Stimulated activated CD8-positive, alpha-beta memory T cell treated with anti-CD3 and anti-CD28 coated beads, Interleukin-4, amount 100 ng/mL, for 48 hours (primary cell): ENCODE data around the gene GFER.

ENCODE experiments used
- DNase-seq: peaks from one replicate; pipeline ENCODE4 v3.0.0-alpha.2; 2020

Gene GFER

DNA sequence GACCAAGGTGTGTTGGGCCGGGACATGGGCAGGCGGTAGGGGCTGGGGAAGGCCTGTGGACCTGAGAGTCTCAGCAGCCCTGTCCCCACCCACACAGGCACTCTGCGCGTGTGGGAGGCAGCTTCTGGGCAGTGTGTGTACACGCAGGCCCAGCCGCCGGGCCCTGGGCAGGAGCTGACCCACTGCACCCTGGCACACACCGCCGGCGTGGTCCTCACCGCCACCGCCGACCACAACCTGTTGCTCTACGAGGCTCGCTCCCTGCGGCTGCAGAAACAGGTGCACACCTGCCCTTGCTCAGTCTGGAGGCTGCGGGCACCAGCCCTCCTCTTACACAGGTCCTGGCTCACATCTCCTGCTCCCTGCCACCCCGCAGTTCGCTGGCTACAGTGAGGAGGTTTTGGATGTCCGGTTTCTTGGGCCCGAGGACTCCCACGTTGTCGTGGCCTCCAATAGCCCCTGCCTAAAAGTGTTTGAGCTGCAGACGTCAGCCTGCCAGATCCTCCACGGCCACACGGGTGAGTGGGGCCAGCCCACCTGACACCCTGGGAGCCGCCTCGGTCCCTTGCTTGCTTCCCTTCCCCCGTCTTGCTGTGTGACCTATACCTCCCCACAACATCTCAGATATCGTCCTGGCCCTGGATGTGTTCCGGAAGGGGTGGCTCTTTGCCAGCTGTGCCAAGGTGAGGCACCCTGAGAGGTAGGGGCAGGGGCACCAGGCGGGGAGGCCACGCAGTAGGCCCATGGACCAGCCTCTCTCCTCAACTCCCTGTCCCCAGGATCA lies 8.4 kb upstream of the GFER start:
- DNase-seq, result no peak

GRCh38 chr16:1976216-1976520 lies 7.8 kb upstream of the GFER start:
- no peak for DNase-seq

DNA sequence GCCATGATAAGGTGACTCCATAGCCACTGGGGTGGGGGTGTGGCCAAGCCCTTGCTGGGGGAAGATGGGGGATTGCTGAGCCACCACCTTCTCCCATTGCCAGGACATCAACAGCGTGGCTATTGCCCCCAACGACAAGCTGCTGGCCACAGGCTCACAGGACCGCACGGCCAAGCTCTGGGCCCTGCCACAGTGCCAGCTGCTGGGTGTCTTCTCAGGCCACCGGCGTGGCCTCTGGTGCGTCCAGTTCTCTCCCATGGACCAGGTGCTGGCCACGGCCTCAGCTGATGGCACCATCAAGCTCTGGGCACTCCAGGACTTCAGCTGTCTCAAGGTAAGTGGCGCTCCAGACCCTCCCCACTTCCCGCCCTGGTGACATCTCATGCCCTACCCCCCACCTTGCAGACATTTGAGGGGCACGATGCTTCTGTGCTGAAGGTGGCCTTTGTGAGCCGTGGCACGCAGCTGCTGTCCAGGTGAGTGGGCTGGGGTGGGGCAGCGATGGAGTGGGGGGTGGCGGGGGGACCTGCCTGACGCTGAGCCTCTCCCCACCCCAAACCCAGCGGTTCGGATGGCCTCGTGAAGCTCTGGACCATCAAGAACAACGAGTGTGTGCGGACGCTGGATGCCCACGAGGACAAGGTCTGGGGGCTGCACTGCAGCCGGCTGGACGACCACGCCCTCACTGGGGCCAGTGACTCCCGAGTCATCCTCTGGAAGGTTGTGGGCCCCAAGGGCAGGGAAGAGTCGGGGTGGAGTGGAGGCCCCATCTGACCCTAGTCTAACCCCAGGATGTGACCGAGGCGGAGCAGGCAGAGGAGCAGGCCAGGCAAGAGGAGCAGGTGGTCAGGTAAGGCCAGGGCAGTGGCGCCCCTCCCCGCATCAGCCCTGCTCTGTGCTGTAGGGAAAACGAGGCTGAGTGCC lies 6.8 kb upstream of the GFER start:
- no peak for DNase-seq

GRCh38 chr16:1977875-1978268 lies 6.1 kb upstream of the GFER start:
- DNase-seq, result no peak

GRCh38 chr16:1978476-1979120 lies 5.4 kb upstream of the GFER start:
- no peak for DNase-seq

- peak; percentile 45 for DNase-seq
Observed at GRCh38 chr16:1979271-1980029, 4.5 kb upstream of the GFER start.

- DNase-seq, result no peak
Observed at GRCh38 chr16:1980030-1980769, 3.8 kb upstream of the GFER start.

- no peak for DNase-seq
Observed at GRCh38 chr16:1980770-1981087, 3.3 kb upstream of the GFER start.

DNA sequence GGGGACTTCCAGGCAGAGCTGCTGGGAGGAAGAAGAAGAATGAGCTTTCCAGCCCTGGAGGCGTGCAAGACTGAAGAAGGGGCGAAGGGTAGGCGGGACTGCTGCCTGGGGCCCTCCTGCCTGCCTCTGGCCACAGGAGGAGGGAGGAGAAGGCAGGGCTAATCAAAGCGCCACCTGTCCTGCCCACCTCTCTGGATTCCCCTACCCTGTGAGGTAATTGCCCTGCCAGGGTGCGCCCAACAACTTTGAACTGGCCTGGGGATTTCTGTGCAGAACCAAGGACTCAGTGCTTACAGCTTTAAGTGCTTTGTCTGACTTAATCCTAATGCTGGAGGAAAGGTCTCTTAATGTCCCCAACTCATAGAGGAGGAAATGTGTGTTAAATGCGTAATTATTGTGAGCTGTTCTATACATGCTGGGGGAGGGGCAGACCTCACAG lies 2.6 kb upstream of the GFER start, which contains the start of gene NOXO1:
Gene NOXO1 (minus strand): TSS at position 72 of the 439 bp plus-strand sequence. CDS start 290 bp downstream, outside the sequence.
- no peak for DNase-seq

- no peak for DNase-seq
Observed at GRCh38 chr16:1982013-1982433, 2.0 kb upstream of the GFER start.

- DNase-seq, result no peak
Observed at GRCh38 chr16:1982991-1983543, 926 bp upstream of the GFER start.

DNA sequence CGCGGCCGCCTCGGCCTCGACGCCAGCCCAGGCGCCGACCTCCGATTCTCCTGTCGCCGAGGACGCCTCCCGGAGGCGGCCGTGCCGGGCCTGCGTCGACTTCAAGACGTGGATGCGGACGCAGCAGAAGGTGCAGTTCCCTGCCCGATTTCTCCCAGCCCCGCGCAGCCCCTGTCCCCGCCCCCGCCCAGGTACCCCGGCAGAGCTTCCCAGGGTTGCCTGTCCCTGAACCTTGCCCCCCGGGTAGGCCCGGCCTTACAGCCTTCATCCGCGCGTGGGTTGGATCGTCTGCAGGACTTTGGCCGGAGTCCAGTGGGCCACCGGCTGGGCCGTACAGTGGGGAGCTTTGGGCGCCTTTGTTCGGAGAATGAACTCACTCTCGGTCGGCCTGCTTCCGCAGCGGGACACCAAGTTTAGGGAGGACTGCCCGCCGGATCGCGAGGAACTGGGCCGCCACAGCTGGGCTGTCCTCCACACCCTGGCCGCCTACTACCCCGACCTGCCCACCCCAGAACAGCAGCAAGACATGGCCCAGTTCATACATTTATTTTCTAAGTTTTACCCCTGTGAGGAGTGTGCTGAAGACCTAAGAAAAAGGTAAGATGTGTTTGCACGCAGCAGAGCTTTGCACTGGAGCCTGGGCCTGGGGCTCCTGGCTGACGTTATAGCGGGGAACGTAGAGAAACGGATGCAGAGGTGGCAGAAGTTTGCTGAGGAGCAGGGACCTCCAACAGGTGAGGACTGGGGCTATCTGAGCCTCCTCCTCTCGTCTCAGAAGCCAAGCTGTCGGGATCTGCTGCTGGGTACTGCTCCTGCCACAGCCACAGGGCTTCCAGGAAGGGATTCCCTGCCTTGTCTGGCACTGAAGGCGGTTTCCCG lies 593 bp downstream of the GFER start:
- DNase-seq, result no peak

DNA sequence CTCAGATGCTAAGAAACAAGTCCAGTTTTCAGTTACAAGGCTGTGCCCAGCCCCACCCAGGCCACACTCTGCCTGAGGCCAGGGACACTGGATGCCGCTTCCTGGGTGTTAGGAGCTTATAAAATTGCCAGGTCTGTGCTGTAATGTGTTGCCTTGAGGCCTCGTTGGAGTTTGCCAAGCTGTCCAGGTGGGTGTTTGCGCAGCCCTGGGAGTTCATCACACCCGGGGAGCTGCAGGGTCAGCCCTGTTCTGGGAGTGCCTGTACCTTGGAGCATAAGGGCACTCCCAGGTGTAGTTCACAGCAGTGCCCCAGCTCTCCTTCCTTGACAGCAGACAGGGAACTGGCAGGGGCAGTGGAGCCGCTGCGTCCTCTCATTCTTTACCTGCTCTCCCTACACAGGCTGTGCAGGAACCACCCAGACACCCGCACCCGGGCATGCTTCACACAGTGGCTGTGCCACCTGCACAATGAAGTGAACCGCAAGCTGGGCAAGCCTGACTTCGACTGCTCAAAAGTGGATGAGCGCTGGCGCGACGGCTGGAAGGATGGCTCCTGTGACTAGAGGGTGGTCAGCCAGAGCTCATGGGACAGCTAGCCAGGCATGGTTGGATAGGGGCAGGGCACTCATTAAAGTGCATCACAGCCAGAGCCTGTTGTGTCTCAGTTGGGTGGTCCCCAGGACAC lies 1.6 kb downstream of the GFER start:
- DNase-seq, result no peak

DNA sequence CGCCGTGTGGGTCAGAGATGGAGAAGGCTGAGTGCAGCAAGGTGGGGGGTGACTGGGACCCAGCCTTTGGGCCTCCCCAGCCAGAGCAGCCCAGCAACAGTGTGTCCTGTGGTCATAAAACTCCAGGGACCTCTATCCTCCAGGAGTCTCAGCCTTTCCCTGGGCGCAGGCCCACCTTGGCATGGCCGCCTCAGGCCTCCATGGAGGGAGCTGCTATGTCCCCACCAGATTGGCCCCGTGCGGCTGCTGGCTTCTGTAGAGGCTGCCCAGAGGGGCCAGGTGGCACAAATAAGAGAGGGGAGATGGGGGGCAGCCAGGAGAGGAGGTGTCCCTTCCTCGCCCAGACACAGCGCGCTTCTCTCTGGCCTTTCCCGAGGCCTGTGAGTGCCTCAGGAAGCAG lies 3.2 kb downstream of the GFER start:
- DNase-seq, result no peak

DNA sequence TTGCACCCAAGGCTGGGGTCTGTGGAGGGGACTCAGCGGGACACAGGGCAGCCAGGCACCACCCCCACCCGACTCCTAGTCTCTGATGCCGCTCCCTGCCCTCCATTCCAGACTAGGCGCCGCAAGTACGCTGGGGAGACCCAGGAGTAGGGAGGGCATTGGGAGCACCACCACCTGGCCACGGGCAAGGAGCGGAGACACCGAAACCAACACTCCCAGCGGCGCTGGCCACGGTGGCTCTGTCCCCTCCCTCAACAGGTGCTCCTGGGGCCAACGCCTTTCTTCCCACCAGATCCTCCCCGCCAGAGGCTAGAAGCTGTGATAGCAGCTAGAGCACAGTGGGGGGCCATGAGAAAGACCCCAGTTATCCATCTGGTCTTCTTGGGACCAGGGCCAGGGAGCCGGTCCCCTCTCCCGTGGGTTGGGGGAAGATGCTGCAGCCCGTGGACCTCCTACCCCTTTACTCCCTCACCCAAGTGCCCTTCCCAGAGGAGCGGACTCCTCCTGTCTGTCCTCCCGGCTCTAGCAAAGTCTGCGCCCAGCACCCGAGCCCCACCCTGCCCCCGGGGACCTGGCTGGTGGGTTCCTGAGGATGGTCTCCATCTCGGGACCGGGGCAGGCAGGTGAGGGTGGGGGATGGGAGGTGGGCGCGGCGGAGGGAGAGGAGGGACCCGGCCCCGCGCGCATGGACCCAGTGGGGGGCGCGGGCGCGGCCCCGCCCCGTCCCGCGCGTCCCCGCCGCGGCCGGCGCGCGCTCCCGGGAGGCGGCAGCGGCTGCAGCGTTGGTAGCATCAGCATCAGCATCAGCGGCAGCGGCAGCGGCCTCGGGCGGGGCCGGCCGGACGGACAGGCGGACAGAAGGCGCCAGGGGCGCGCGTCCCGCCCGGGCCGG lies 5.5 kb downstream of the GFER start, which contains the start of gene SYNGR3:
Gene SYNGR3 (plus strand): TSS at position 762 of the 892 bp plus-strand sequence. CDS start 133 bp downstream, outside the sequence.
- no peak for DNase-seq

DNA sequence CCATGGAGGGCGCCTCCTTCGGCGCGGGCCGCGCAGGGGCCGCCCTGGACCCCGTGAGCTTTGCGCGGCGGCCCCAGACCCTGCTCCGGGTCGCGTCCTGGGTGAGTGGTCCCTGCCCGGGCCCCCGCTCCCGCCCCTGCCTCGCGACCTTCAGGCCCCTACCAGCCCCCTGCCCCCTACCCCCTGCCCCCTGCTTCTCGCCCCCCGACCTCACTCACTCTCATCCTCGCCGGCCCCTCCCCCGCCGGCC lies 6.0 kb downstream of the GFER start:
- no peak for DNase-seq

GRCh38 chr16:1990351-1991134 lies 6.5 kb downstream of the GFER start:
- DNase-seq, result peak; percentile 76

GRCh38 chr16:1991135-1991551 lies 7.2 kb downstream of the GFER start:
- DNase-seq, result peak; percentile 69
